HG03097 (cell line): ENCODE results near the gene ECSCR.
"Not testable (repeated sequence)": the region's sequence is repeated elsewhere in the genome, so short reads cannot be mapped to it uniquely, and the experiment has no call there.

ENCODE experiments used
- ATAC-seq: cut with Tn5 transposase; IDR thresholded peaks from one replicate; pipeline ENCODE4 v1.9.1; 2021; ENCODE audit not compliant: unreplicated experiment, low FRiP score

The ECSCR gene

GRCh38 chr5:139415221-139415861 lies 47.2 kb downstream of the ECSCR start:
- ATAC-seq, result no peak

- ATAC-seq, result no peak
Measured at GRCh38 chr5:139414581-139415130, 47.9 kb downstream of the ECSCR start.

- no peak for ATAC-seq
Measured at GRCh38 chr5:139413963-139414362, 48.6 kb downstream of the ECSCR start.

GRCh38 chr5:139413153-139413552 lies 49.4 kb downstream of the ECSCR start:
- ATAC-seq, result no peak

- ATAC-seq, result no peak
Measured at GRCh38 chr5:139410993-139411828, 51.3 kb downstream of the ECSCR start.

GRCh38 chr5:139410121-139410992 lies 52.2 kb downstream of the ECSCR start:
- no peak for ATAC-seq

GRCh38 chr5:139409116-139409515 lies 53.4 kb downstream of the ECSCR start:
- not testable (repeated sequence) for ATAC-seq

GRCh38 chr5:139408191-139408590 lies 54.4 kb downstream of the ECSCR start:
- ATAC-seq, result no peak

- ATAC-seq, result no peak
Measured at GRCh38 chr5:139407517-139407916, 55.0 kb downstream of the ECSCR start.

- no peak for ATAC-seq
Measured at GRCh38 chr5:139406963-139407362, 55.6 kb downstream of the ECSCR start.

GRCh38 chr5:139404484-139404840 lies 58.1 kb downstream of the ECSCR start:
- no peak for ATAC-seq

- peak; percentile 73 for ATAC-seq
Measured at GRCh38 chr5:139403787-139404483, 58.6 kb downstream of the ECSCR start, which contains the start of gene SPATA24. Gene SPATA24 (minus strand): TSS chr5:139404089. CDS start chr5:139404060, 29 bp downstream.

GRCh38 chr5:139403418-139403786 lies 59.1 kb downstream of the ECSCR start:
- ATAC-seq, result no peak

- ATAC-seq, result no peak
Measured at GRCh38 chr5:139402561-139403158, 59.9 kb downstream of the ECSCR start.

GRCh38 chr5:139401546-139401945 lies 61.0 kb downstream of the ECSCR start:
- ATAC-seq, result no peak

- no peak for ATAC-seq
Measured at GRCh38 chr5:139399501-139400121, 62.9 kb downstream of the ECSCR start.
